BLaER1 (cell line): ENCODE data around the gene CAV2.
A peak's percentile ranks its signal among the peaks of the same experiment; 100 is the strongest.

Experiments used
- H3K27ac ChIP-seq: shearing (Covaris generic); formaldehyde crosslinking; 2 replicates; pipeline ENCODE4 v1.8.1; 2022
- H3K27me3 ChIP-seq: shearing (Covaris generic); formaldehyde crosslinking; 2 replicates; pipeline ENCODE4 v1.8.1; 2022
- H3K36me3 ChIP-seq: shearing (Covaris generic); formaldehyde crosslinking; 2 replicates; pipeline ENCODE4 v1.8.1; 2022
- H3K4me1 ChIP-seq: shearing (Covaris generic); formaldehyde crosslinking; 2 replicates; pipeline ENCODE4 v1.8.1; 2022
- H3K4me2 ChIP-seq: shearing (Covaris generic); formaldehyde crosslinking; 2 replicates; pipeline ENCODE4 v1.8.1; 2022
- H3K4me3 ChIP-seq: shearing (Covaris generic); formaldehyde crosslinking; 2 replicates; pipeline ENCODE4 v1.8.1; 2022
- H3K9ac ChIP-seq: shearing (Covaris generic); formaldehyde crosslinking; 2 replicates; pipeline ENCODE4 v1.8.1; 2022
- H3K9me3 ChIP-seq: shearing (Covaris generic); formaldehyde crosslinking; 2 replicates; pipeline ENCODE4 v1.8.1; 2022
- H4K20me1 ChIP-seq: shearing (Covaris generic); formaldehyde crosslinking; 2 replicates; pipeline ENCODE4 v1.8.1; 2022
- Cebpa-rat ChIP-seq: shearing (Covaris generic); IDR thresholded peaks from 2 replicates; pipeline ENCODE4 v1.8.1; 2022

CAV2 gene

DNA sequence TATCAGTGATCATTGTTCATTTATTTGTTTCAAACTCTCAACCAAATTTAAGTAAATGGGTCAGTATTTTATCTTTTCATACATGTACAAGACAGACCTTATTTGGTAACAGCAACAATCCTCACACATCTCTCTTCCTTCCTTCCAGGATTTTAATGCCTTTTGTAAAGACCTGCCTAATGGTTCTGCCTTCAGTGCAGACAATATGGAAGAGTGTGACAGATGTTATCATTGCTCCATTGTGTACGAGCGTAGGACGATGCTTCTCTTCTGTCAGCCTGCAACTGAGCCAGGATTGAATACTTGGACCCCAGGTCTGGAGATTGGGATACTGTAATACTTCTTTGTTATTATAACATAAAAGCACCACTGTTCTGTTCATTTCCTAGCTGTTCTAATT lies 6.3 kb downstream of the CAV2 start:
- Histone ChIP-seq H3K36me3 (no peaks in the 10 kb centered on the region), H3K4me2 (no peak overlapping the region), H3K9ac (no peak overlapping the region), H3K27me3 (no peaks in the 10 kb centered on the region), H4K20me1 (no peaks in the 10 kb centered on the region), H3K4me3 (no peak overlapping the region), H3K27ac (no peak overlapping the region), H3K9me3 (no peaks in the 10 kb centered on the region), H3K4me1 (no peaks in the 10 kb centered on the region)
- TF ChIP-seq Cebpa-rat = no peak

DNA sequence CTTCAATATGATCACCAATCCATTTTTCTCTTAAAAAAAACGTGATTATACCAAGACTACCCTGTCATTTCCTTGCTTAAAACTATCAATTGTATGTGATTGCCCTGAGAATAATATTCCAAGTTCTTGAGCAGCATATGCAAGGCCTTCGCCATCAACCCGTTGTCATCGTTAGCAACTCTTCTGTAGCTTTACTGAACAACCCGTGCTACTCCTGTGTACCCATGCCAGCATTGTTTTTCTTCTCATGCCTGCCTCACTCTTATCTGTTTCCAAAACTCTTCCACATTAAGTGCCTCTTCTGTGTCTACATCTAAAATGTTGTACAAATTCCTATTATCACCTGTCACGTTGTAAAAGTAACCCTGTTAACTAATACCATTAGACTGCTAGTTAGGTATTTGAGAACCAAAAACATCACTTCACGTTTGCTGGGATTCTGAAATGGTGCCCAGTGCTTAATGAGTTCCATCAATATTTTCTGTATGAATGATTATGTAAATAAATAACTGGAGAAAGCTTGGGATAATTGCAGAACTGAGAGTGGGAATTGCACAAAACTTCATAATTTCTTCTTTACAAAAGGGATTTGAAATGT lies 10.5 kb downstream of the CAV2 start:
- no peaks in the 10 kb centered on the region for H4K20me1 ChIP-seq
- no peaks in the 10 kb centered on the region for H3K27me3 ChIP-seq
- no peak overlapping the region for H3K27ac ChIP-seq

DNA sequence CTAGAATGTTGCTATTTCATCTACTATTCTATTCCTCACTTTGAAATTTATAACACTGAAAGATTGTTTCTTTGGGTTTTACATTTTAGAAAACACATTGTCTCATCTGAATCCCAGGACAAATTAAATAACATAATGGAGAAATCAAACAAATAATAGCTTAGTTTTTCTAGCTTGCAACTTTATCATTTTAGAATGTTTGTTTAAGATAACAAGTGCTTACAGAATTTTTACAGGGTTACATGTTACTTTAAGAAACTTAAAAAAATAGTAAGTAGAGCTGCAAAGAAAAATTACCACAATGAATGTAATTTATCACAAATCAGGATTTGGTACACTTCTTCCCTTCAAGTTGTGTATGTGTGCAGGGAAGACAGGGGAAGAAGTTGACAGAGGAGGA lies 11.3 kb downstream of the CAV2 start:
- H3K27ac ChIP-seq = no peak overlapping the region
- no peak overlapping the region for H3K4me3 ChIP-seq
- H3K9ac ChIP-seq = no peak overlapping the region
- H4K20me1 ChIP-seq = no peaks in the 10 kb centered on the region
- no peaks in the 10 kb centered on the region for H3K27me3 ChIP-seq
- no peak overlapping the region for H3K4me2 ChIP-seq
- TF ChIP-seq Cebpa-rat = no peak
- no peaks in the 10 kb centered on the region for H3K36me3 ChIP-seq
- H3K4me1 ChIP-seq = peaks cover 17% of the 10 kb centered on the region
- no peaks in the 10 kb centered on the region for H3K9me3 ChIP-seq

More for the DNA sequence above, 10.5 kb downstream of the CAV2 start:
- no peaks in the 10 kb centered on the region for H3K36me3 ChIP-seq
- peaks cover 17% of the 10 kb centered on the region for H3K4me1 ChIP-seq
- no peaks in the 10 kb centered on the region for H3K9me3 ChIP-seq
- no peak for TF ChIP-seq Cebpa-rat
- H3K4me3 ChIP-seq = no peak overlapping the region
- H3K9ac ChIP-seq = no peak overlapping the region
- H3K4me2 ChIP-seq = no peak overlapping the region

DNA sequence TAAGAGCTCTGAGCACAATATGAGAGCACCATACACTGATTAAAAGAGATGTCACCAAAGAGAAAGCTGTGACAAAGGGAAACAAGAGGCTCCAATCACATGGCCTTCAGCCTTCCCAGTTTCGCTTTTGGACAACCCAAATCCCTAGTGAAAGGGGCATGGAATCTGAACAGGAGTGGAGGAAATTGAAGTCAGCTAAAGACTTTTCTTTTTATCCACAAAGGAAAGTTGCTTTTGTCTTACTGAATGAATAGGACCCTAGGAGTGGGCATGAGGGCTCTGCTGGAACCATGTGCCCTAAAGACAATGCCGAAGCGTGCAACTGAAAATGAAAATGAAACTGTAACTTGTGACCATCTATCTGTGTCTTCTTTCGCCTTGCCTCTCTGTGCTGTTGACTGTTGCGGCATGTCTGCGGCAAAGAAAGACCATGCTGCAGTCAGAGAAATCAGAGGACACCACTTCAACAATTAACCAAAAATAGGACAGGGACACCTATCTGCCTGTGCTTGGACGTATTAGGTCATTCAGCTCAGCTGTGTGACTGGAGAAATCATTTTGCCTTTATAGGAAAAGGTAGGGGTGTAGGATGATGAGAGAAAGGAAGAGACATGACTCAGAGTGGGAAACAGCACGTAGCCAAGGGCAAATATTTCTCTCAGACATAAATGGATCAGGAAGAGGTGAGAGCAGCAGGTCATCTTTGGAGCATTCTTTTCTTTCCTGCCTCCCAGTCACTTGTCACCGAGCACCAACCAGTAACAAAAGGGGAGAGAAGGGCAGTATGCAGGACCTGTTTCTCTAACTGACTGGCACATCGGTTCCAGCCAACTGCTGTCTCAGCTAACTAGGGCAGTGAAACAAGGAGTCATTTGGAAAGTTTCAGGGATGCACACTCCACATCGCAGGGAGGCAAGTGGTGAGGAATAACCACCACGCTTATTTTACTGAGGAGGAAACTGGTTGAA lies 12.3 kb downstream of the CAV2 start:
- Histone ChIP-seq H3K4me1 (peaks cover 17% of the 10 kb centered on the region), H3K9me3 (no peaks in the 10 kb centered on the region), H3K27me3 (no peaks in the 10 kb centered on the region), H3K36me3 (no peaks in the 10 kb centered on the region), H3K27ac (peak overlapping the region; percentile 47), H3K9ac (peak overlapping the region; percentile 58), H3K4me3 (peak overlapping the region; percentile 58), H3K4me2 (peak overlapping the region; percentile 79), H4K20me1 (no peaks in the 10 kb centered on the region)
- TF ChIP-seq Cebpa-rat = no peak

DNA sequence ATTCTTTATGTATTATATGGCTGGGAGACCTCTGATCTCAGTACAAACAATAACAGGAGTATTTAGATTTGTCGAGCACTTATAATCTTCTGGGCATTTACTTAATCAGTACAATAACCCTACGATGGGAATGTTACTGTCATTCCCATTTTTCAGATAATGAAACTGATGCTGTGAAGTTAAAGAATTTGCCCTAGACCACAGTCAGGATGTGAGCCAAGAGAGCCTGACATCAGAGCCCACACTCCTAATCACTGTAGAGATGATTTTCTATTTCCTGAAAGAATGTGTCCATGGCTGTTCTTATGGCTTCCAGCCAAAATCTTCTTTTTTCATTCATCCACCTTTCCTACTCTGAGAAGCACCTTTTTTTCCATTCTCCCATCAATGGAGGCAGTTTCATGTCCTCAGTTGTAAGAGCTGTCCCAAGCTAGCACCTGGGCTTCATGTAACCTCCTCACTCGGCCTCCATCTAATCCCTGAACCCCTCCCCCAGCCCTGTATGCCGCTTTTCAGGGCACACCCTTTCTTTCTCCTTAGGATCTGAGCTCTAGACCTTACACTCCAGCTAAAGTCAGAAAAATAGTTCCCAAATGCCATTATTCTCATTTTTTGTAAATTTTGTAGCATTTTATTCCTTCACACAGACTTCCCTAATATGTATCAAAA lies 13.1 kb downstream of the CAV2 start:
- peak overlapping the region; percentile 58; the same call in 1 of the 2 replicates for H3K9ac ChIP-seq
- no peaks in the 10 kb centered on the region for H3K9me3 ChIP-seq
- no peak for TF ChIP-seq Cebpa-rat
- H3K4me2 ChIP-seq = peak overlapping the region; percentile 79
- H3K4me1 ChIP-seq = peaks cover 17% of the 10 kb centered on the region
- H4K20me1 ChIP-seq = no peaks in the 10 kb centered on the region
- H3K27ac ChIP-seq = peak overlapping the region; percentile 47; the same call in 1 of the 2 replicates
- no peak overlapping the region for H3K4me3 ChIP-seq
- H3K36me3 ChIP-seq = no peaks in the 10 kb centered on the region
- no peaks in the 10 kb centered on the region for H3K27me3 ChIP-seq

DNA sequence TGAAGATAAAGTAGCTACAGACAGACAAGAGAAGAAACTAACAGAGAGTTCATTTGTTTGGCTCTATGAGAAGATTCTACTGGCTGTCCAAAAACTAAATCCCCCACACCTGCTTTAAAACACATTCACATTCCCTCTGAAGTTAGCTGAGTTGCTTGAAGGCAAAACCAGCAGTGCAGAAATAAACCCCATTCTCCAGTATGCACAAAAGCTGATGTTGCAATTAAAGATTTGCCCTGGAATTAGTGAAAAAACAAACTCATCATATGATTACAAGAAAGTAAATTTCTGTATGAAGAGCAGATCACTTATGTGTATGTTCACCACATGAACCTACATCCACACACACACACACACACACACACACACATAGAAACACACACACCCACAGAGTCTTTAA lies 16.0 kb downstream of the CAV2 start:
- Histone ChIP-seq H3K27ac (no peak overlapping the region), H3K4me3 (no peak overlapping the region), H3K4me1 (peaks cover 17% of the 10 kb centered on the region), H3K9me3 (no peaks in the 10 kb centered on the region), H3K9ac (no peak overlapping the region), H3K36me3 (no peaks in the 10 kb centered on the region), H4K20me1 (no peaks in the 10 kb centered on the region), H3K27me3 (no peaks in the 10 kb centered on the region), H3K4me2 (no peak overlapping the region)
- TF ChIP-seq Cebpa-rat = no peak

DNA sequence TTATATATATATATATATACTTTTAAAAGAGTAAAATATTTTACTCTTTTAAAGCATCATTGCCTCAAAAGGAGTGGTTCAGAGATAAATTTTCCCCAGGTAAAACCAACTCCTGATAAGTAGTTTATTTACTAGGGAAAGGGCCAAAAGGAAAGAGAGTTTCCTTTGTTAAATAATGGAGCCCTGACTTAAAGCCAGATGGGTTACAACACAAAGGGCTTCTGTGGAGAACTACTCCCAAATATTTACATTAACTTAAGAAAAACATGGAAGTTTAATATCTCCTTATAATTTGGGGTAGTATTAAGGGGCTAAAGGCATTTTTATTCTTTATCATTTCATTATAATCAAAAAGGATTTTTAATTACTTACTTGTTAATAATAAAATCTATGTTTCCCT lies 16.8 kb downstream of the CAV2 start:
- no peak overlapping the region for H3K4me2 ChIP-seq
- no peaks in the 10 kb centered on the region for H3K27me3 ChIP-seq
- no peaks in the 10 kb centered on the region for H3K9me3 ChIP-seq
- no peak for TF ChIP-seq Cebpa-rat
- no peak overlapping the region for H3K27ac ChIP-seq
- H3K4me3 ChIP-seq = no peak overlapping the region
- no peak overlapping the region for H3K9ac ChIP-seq
- H3K36me3 ChIP-seq = no peaks in the 10 kb centered on the region
- H3K4me1 ChIP-seq = peaks cover 15% of the 10 kb centered on the region
- H4K20me1 ChIP-seq = no peaks in the 10 kb centered on the region

DNA sequence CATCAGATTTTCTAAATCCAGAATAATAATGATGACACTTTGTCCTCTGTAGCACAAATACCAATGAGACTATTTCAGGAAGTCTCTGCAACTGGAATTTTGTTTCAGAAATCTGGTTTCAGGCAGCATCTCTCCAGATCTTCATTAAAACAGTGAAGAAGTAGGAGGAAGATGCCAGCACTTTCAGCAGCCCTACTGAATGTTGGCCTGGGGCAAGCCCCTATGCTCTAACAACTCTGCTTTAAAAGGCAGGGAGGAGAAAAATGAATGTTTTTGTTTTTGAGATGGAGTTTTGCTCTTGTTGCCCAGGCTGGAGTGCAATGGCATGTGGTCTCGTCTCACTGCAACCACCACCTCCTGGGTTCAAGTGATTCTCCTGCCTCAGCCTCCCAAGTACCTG lies 18.1 kb downstream of the CAV2 start:
- H3K27me3 ChIP-seq = no peaks in the 10 kb centered on the region
- no peaks in the 10 kb centered on the region for H3K36me3 ChIP-seq
- no peak overlapping the region for H3K4me3 ChIP-seq
- H3K9me3 ChIP-seq = no peaks in the 10 kb centered on the region
- H3K4me2 ChIP-seq = no peak overlapping the region
- H3K4me1 ChIP-seq = peaks cover 2% of the 10 kb centered on the region
- no peak overlapping the region for H3K9ac ChIP-seq
- H3K27ac ChIP-seq = no peak overlapping the region
- no peaks in the 10 kb centered on the region for H4K20me1 ChIP-seq
- TF ChIP-seq Cebpa-rat = no peak

DNA sequence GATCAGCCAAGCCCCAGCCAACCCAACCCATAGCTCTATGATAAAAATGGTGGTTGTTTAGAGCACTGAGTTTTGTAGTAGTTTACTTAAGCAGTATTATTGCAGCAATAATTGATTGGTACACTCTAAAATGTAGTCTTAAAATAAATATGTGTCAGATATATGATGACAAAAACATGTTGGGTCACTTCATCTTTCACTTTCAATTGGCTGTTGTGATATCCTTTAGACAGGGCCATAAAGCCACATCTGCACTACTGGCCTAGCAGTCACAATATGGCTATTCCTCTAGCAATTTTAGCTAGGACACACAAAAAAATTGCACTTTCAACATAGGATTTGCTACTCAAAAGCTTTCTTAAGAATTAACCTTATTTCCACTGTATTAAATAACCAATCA lies 19.4 kb downstream of the CAV2 start:
- Histone ChIP-seq H3K27ac (no peak overlapping the region), H4K20me1 (no peaks in the 10 kb centered on the region), H3K4me2 (no peak overlapping the region), H3K27me3 (peaks cover 9% of the 10 kb centered on the region), H3K4me3 (no peak overlapping the region), H3K4me1 (no peaks in the 10 kb centered on the region), H3K9ac (no peak overlapping the region), H3K36me3 (no peaks in the 10 kb centered on the region), H3K9me3 (no peaks in the 10 kb centered on the region)
- TF ChIP-seq Cebpa-rat = no peak
